ENCODE results near the gene CDK14. TPM values are rescaled to one million over a fixed set of nuclear protein-coding genes. Genes with fewer than 3 reads are reported as not detected.

Gene CDK14
- polyA plus RNA-seq, 1 donor from 2014 or later: 25.1 TPM

- H3K4me2 ChIP-seq (ENCODE audit: low read length): no peak overlapping the region
These were observed 502.4 kb downstream of the CDK14 start for GRCh38 chr7:91098566-91098965.

GRCh38 chr7:91103363-91103762 lies 507.2 kb downstream of the CDK14 start:
- no peaks in the 10 kb centered on the region for H3K36me3 ChIP-seq (ENCODE audit: insufficient read depth, low read length)
- no peaks in the 10 kb centered on the region for H3K9me3 ChIP-seq (ENCODE audit: low read length)
- H3K27me3 ChIP-seq (ENCODE audit: insufficient read depth, low read depth, low read length): no peaks in the 10 kb centered on the region
- H3K4me3 ChIP-seq (ENCODE audit: low read length): no peak overlapping the region
- no peaks in the 10 kb centered on the region for H3K9me2 ChIP-seq (ENCODE audit: insufficient read depth, low read length)
- H3F3A ChIP-seq (ENCODE audit: insufficient read depth, low read length, poor library complexity, severe bottlenecking): no peaks in the 10 kb centered on the region
- no peaks in the 10 kb centered on the region for H4K20me1 ChIP-seq (ENCODE audit: insufficient read depth)
- no peaks in the 10 kb centered on the region for H3K79me2 ChIP-seq (replicated peaks; ENCODE audit: insufficient read depth, low read length)
- no peak overlapping the region for H3K27ac ChIP-seq (ENCODE audit: low read length)
- H2AFZ ChIP-seq (ENCODE audit: low read depth, low read length): no peak overlapping the region
- no peak overlapping the region for H3K4me2 ChIP-seq (ENCODE audit: low read length)
- H3K9ac ChIP-seq (ENCODE audit: low read length): no peak overlapping the region
- TF ChIP-seq EP300 (conservative IDR thresholded peaks at IDR 0.05; ENCODE audit: poor library complexity, severe bottlenecking) (no peak), TAF1 (IDR thresholded peaks at IDR 0.05; ENCODE audit: low read depth) (no peak), MXI1 (conservative IDR thresholded peaks at IDR 0.05; ENCODE audit: poor library complexity, severe bottlenecking) (no peak), REST (IDR thresholded peaks at IDR 0.05; ENCODE audit: borderline replicate concordance) (no peak), EZH2 (IDR thresholded peaks at IDR 0.05; ENCODE audit: borderline replicate concordance, insufficient read depth, low read length, poor library complexity, severe bottlenecking) (no peak), SMC3 (conservative IDR thresholded peaks at IDR 0.05; ENCODE audit: poor library complexity) (no peak), RAD21 (conservative IDR thresholded peaks at IDR 0.05) (no peak), POLR2AphosphoS5 (IDR thresholded peaks at IDR 0.05) (no peak)

More at GRCh38 chr7:91098566-91098965, 502.4 kb downstream of the CDK14 start:
- no peak overlapping the region for H3K4me3 ChIP-seq (ENCODE audit: low read length)
- H3K36me3 ChIP-seq (ENCODE audit: insufficient read depth, low read length): no peaks in the 10 kb centered on the region
- H3K9me3 ChIP-seq (ENCODE audit: low read length): no peaks in the 10 kb centered on the region
- no peaks in the 10 kb centered on the region for H3F3A ChIP-seq (ENCODE audit: insufficient read depth, low read length, poor library complexity, severe bottlenecking)
- no peak overlapping the region for H3K27ac ChIP-seq (ENCODE audit: low read length)
- H3K9me2 ChIP-seq (ENCODE audit: insufficient read depth, low read length): no peaks in the 10 kb centered on the region
- H4K20me1 ChIP-seq (ENCODE audit: insufficient read depth): no peaks in the 10 kb centered on the region
- H3K9ac ChIP-seq (ENCODE audit: low read length): no peak overlapping the region
- H3K27me3 ChIP-seq (ENCODE audit: insufficient read depth, low read depth, low read length): no peaks in the 10 kb centered on the region
- TF ChIP-seq EP300 (conservative IDR thresholded peaks at IDR 0.05; ENCODE audit: poor library complexity, severe bottlenecking): no peak
- no peak for TF ChIP-seq MXI1 (conservative IDR thresholded peaks at IDR 0.05; ENCODE audit: poor library complexity, severe bottlenecking)
- no peak for TF ChIP-seq CTCF (IDR thresholded peaks at IDR 0.05; ENCODE audit: poor library complexity, severe bottlenecking)
- TF ChIP-seq EZH2 (IDR thresholded peaks at IDR 0.05; ENCODE audit: borderline replicate concordance, insufficient read depth, low read length, poor library complexity, severe bottlenecking): no peak
- TF ChIP-seq TAF1 (IDR thresholded peaks at IDR 0.05; ENCODE audit: low read depth): no peak
- TF ChIP-seq SMC3 (conservative IDR thresholded peaks at IDR 0.05; ENCODE audit: poor library complexity): no peak
- TF ChIP-seq POLR2AphosphoS5 (IDR thresholded peaks at IDR 0.05): no peak
- no peak for TF ChIP-seq REST (IDR thresholded peaks at IDR 0.05; ENCODE audit: borderline replicate concordance)
- TF ChIP-seq RAD21 (conservative IDR thresholded peaks at IDR 0.05): no peak
- no peaks in the 10 kb centered on the region for H3K79me2 ChIP-seq (replicated peaks; ENCODE audit: insufficient read depth, low read length)
- H2AFZ ChIP-seq (ENCODE audit: low read depth, low read length): no peak overlapping the region
